Activated naive CD8-positive, alpha-beta T cell (primary cell): Measurements from ENCODE around the gene GMNC.
A peak's percentile ranks its signal among the peaks of the same experiment; 100 is the strongest.
"Not testable (repeated sequence)": the region's sequence is repeated elsewhere in the genome, so short reads cannot be mapped to it uniquely, and the experiment has no call there.

Experiments used
- H3K27ac Mint-ChIP-seq: one replicate; pipeline ENCODE4 v1.8.0; 2021; ENCODE audit warnings: mixed read lengths
- H3K27me3 Mint-ChIP-seq: one replicate; pipeline ENCODE4 v1.8.0; 2021; ENCODE audit warnings: mixed read lengths
- H3K36me3 Mint-ChIP-seq: one replicate; pipeline ENCODE4 v1.8.0; 2021; ENCODE audit warnings: mixed read lengths
- H3K4me1 Mint-ChIP-seq: one replicate; pipeline ENCODE4 v1.8.0; 2021; ENCODE audit warnings: low read depth, mixed read lengths
- H3K4me3 Mint-ChIP-seq: one replicate; pipeline ENCODE4 v1.8.0; 2021; ENCODE audit warnings: mild to moderate bottlenecking, mixed read lengths
- H3K9me3 Mint-ChIP-seq: one replicate; pipeline ENCODE4 v1.8.0; 2021; ENCODE audit warnings: low read depth, mixed read lengths

Gene GMNC

GRCh38 chr3:190862209-190863118, at the start of gene GMNC:
Gene GMNC, minus strand, starts transcription at chr3:190862694. Its CDS starts 79 bp downstream, at chr3:190862615.
- peaks cover 32% of the 10 kb centered on the region for H3K27me3 Mint-ChIP-seq
- H3K9me3 Mint-ChIP-seq = no peaks in the 10 kb centered on the region
- H3K36me3 Mint-ChIP-seq = no peaks in the 10 kb centered on the region
- peak within 1 kb of the TSS; percentile 77 for H3K4me3 Mint-ChIP-seq
- peaks cover 7% of the 10 kb centered on the region for H3K4me1 Mint-ChIP-seq
- H3K27ac Mint-ChIP-seq = no peak within 1 kb of the TSS

GRCh38 chr3:190911382-190911781, 48.9 kb upstream of the GMNC start:
- no peaks in the 10 kb centered on the region for H3K36me3 Mint-ChIP-seq
- H3K9me3 Mint-ChIP-seq = peaks cover 5% of the 10 kb centered on the region
- no peaks in the 10 kb centered on the region for H3K4me1 Mint-ChIP-seq
- H3K27ac Mint-ChIP-seq = no peak overlapping the region
- no peak overlapping the region for H3K4me3 Mint-ChIP-seq
- H3K27me3 Mint-ChIP-seq = no peaks in the 10 kb centered on the region

- H3K36me3 Mint-ChIP-seq = no peaks in the 10 kb centered on the region
- no peaks in the 10 kb centered on the region for H3K27me3 Mint-ChIP-seq
- H3K27ac Mint-ChIP-seq = no peak overlapping the region
These were observed 47.4 kb upstream of the GMNC start for GRCh38 chr3:190909908-190910307.

GRCh38 chr3:190903156-190903555, 40.7 kb upstream of the GMNC start:
- no peaks in the 10 kb centered on the region for H3K4me1 Mint-ChIP-seq
- no peaks in the 10 kb centered on the region for H3K27me3 Mint-ChIP-seq
- H3K4me3 Mint-ChIP-seq = no peak overlapping the region
- H3K36me3 Mint-ChIP-seq = no peaks in the 10 kb centered on the region
- peaks cover 21% of the 10 kb centered on the region for H3K9me3 Mint-ChIP-seq
- no peak overlapping the region for H3K27ac Mint-ChIP-seq

More at GRCh38 chr3:190909908-190910307, 47.4 kb upstream of the GMNC start:
- Mint-ChIP-seq H3K9me3 (peaks cover 7% of the 10 kb centered on the region), H3K4me1 (no peaks in the 10 kb centered on the region), H3K4me3 (no peak overlapping the region)

- no peak overlapping the region for H3K27ac Mint-ChIP-seq
- no peaks in the 10 kb centered on the region for H3K4me1 Mint-ChIP-seq
- peaks cover 21% of the 10 kb centered on the region for H3K9me3 Mint-ChIP-seq
- H3K4me3 Mint-ChIP-seq = no peak overlapping the region
- no peaks in the 10 kb centered on the region for H3K36me3 Mint-ChIP-seq
- H3K27me3 Mint-ChIP-seq = no peaks in the 10 kb centered on the region
These were observed 39.8 kb upstream of the GMNC start for GRCh38 chr3:190902292-190902691.

GRCh38 chr3:190892395-190892902, 30.0 kb upstream of the GMNC start:
- Mint-ChIP-seq H3K27ac (no peak overlapping the region), H3K4me1 (no peaks in the 10 kb centered on the region), H3K27me3 (peaks cover 3% of the 10 kb centered on the region), H3K4me3 (no peak overlapping the region), H3K9me3 (no peaks in the 10 kb centered on the region), H3K36me3 (no peaks in the 10 kb centered on the region)

- Mint-ChIP-seq H3K4me1 (no peaks in the 10 kb centered on the region), H3K27ac (no peak overlapping the region), H3K27me3 (peaks cover 5% of the 10 kb centered on the region), H3K4me3 (no peak overlapping the region), H3K9me3 (no peaks in the 10 kb centered on the region), H3K36me3 (no peaks in the 10 kb centered on the region)
These were observed 24.5 kb upstream of the GMNC start for GRCh38 chr3:190886945-190887344.

- Mint-ChIP-seq H3K36me3 (no peaks in the 10 kb centered on the region), H3K4me1 (no peaks in the 10 kb centered on the region), H3K27ac (no peak overlapping the region), H3K4me3 (no peak overlapping the region), H3K27me3 (peaks cover 5% of the 10 kb centered on the region), H3K9me3 (no peaks in the 10 kb centered on the region)
These were observed 21.7 kb upstream of the GMNC start for GRCh38 chr3:190883973-190884832.

- no peaks in the 10 kb centered on the region for H3K36me3 Mint-ChIP-seq
- no peak overlapping the region for H3K4me3 Mint-ChIP-seq
- no peaks in the 10 kb centered on the region for H3K4me1 Mint-ChIP-seq
- H3K27ac Mint-ChIP-seq = no peak overlapping the region
- no peaks in the 10 kb centered on the region for H3K9me3 Mint-ChIP-seq
- H3K27me3 Mint-ChIP-seq = peaks cover 5% of the 10 kb centered on the region
These were observed 20.6 kb upstream of the GMNC start for GRCh38 chr3:190883141-190883540.

- no peaks in the 10 kb centered on the region for H3K36me3 Mint-ChIP-seq
- H3K4me3 Mint-ChIP-seq = no peak overlapping the region
- H3K4me1 Mint-ChIP-seq = no peaks in the 10 kb centered on the region
- no peaks in the 10 kb centered on the region for H3K27me3 Mint-ChIP-seq
- no peak overlapping the region for H3K27ac Mint-ChIP-seq
- no peaks in the 10 kb centered on the region for H3K9me3 Mint-ChIP-seq
These were observed 15.4 kb upstream of the GMNC start for GRCh38 chr3:190877925-190878324.

- not testable (repeated sequence) for H3K27ac Mint-ChIP-seq, H3K36me3 Mint-ChIP-seq, H3K4me1 Mint-ChIP-seq, H3K27me3 Mint-ChIP-seq, H3K4me3 Mint-ChIP-seq, H3K9me3 Mint-ChIP-seq
These were observed 13.9 kb upstream of the GMNC start for GRCh38 chr3:190876433-190876832.

GRCh38 chr3:190875061-190875460, 12.6 kb upstream of the GMNC start:
- not testable (repeated sequence) for H3K27me3 Mint-ChIP-seq, H3K36me3 Mint-ChIP-seq, H3K9me3 Mint-ChIP-seq, H3K4me3 Mint-ChIP-seq, H3K4me1 Mint-ChIP-seq, H3K27ac Mint-ChIP-seq

- H3K36me3 Mint-ChIP-seq = no peaks in the 10 kb centered on the region
- no peaks in the 10 kb centered on the region for H3K9me3 Mint-ChIP-seq
- no peaks in the 10 kb centered on the region for H3K4me1 Mint-ChIP-seq
- no peak overlapping the region for H3K4me3 Mint-ChIP-seq
- no peak overlapping the region for H3K27ac Mint-ChIP-seq
- peaks cover 6% of the 10 kb centered on the region for H3K27me3 Mint-ChIP-seq
These were observed 7.6 kb upstream of the GMNC start for GRCh38 chr3:190870127-190870526.

- H3K4me3 Mint-ChIP-seq = no peak overlapping the region
- H3K27me3 Mint-ChIP-seq = peaks cover 19% of the 10 kb centered on the region
- H3K36me3 Mint-ChIP-seq = no peaks in the 10 kb centered on the region
- H3K4me1 Mint-ChIP-seq = peaks cover 7% of the 10 kb centered on the region
- H3K27ac Mint-ChIP-seq = no peak overlapping the region
- no peaks in the 10 kb centered on the region for H3K9me3 Mint-ChIP-seq
These were observed 4.6 kb upstream of the GMNC start for GRCh38 chr3:190867071-190867470.

GRCh38 chr3:190865828-190866227, 3.3 kb upstream of the GMNC start:
- H3K27me3 Mint-ChIP-seq = peaks cover 23% of the 10 kb centered on the region
- H3K9me3 Mint-ChIP-seq = no peaks in the 10 kb centered on the region
- no peak overlapping the region for H3K27ac Mint-ChIP-seq
- H3K36me3 Mint-ChIP-seq = no peaks in the 10 kb centered on the region
- no peak overlapping the region for H3K4me3 Mint-ChIP-seq
- H3K4me1 Mint-ChIP-seq = peaks cover 7% of the 10 kb centered on the region
